Measurements from ENCODE around the gene DCC.

DCC gene

GRCh38 chr18:53261241-53261640, 921.2 kb downstream of the DCC start:
- DNase-seq = no peak

- no peak for DNase-seq
Measured at GRCh38 chr18:53266850-53267249, 926.9 kb downstream of the DCC start.

GRCh38 chr18:53268455-53268854, 928.5 kb downstream of the DCC start:
- no peak for DNase-seq

- DNase-seq = no peak
Measured at GRCh38 chr18:53281406-53281805, 941.4 kb downstream of the DCC start.

- no peak for DNase-seq
Measured at GRCh38 chr18:53283708-53284107, 943.7 kb downstream of the DCC start.

- DNase-seq = no peak
Measured at GRCh38 chr18:53305461-53305860, 965.5 kb downstream of the DCC start.

- no peak for DNase-seq
Measured at GRCh38 chr18:53319628-53320027, 979.6 kb downstream of the DCC start.

GRCh38 chr18:53322163-53322562, 982.2 kb downstream of the DCC start:
- DNase-seq = no peak

GRCh38 chr18:53324353-53324752, 984.4 kb downstream of the DCC start:
- no peak for DNase-seq

- DNase-seq = no peak
Measured at GRCh38 chr18:53360501-53361443, 1020.8 kb downstream of the DCC start.

GRCh38 chr18:53375621-53376020, 1035.6 kb downstream of the DCC start:
- no peak for DNase-seq

GRCh38 chr18:53380063-53380639, 1040.2 kb downstream of the DCC start:
- DNase-seq = no peak

GRCh38 chr18:53382870-53383269, 1042.9 kb downstream of the DCC start:
- no peak for DNase-seq

- DNase-seq = no peak
Measured at GRCh38 chr18:53385889-53386288, 1045.9 kb downstream of the DCC start.

GRCh38 chr18:53387581-53387980, 1047.6 kb downstream of the DCC start:
- no peak for DNase-seq

GRCh38 chr18:53402670-53403069, 1062.7 kb downstream of the DCC start:
- DNase-seq = no peak

GRCh38 chr18:53408271-53408670, 1068.3 kb downstream of the DCC start:
- DNase-seq = no peak

GRCh38 chr18:53411511-53411910, 1071.5 kb downstream of the DCC start:
- DNase-seq = no peak

- no peak for DNase-seq
Measured at GRCh38 chr18:53417003-53417402, 1077.0 kb downstream of the DCC start.

- DNase-seq = no peak
Measured at GRCh38 chr18:53421869-53422268, 1081.9 kb downstream of the DCC start.

- no peak for DNase-seq
Measured at GRCh38 chr18:53422896-53423295, 1082.9 kb downstream of the DCC start.

- DNase-seq = no peak
Measured at GRCh38 chr18:53426666-53427184, 1086.7 kb downstream of the DCC start.

GRCh38 chr18:53441761-53442414, 1101.9 kb downstream of the DCC start:
- DNase-seq = no peak

GRCh38 chr18:53442415-53442783, 1102.4 kb downstream of the DCC start:
- no peak for DNase-seq

All from stimulated activated CD4-positive, alpha-beta T cell treated with anti-CD3 and anti-CD28 coated beads, Interleukin-1b, Interleukin-23, amount 100 ng/mL, for 48 hours (primary cell).